ENCODE results near the gene RUNX2. TPM values are rescaled to one million over a fixed set of nuclear protein-coding genes. Genes with fewer than 3 reads are reported as not detected.
"Not testable (repeated sequence)": the region's sequence is repeated elsewhere in the genome, so short reads cannot be mapped to it uniquely, and the experiment has no call there.

The RUNX2 gene
- total and polyA plus RNA-seq, 8 donors: 0.80 to 18.7 (median 2.7) TPM; not detected in 1

GRCh38 chr6:45556828-45557227 is 228.7 kb downstream of the RUNX2 start:
- DNase-seq: no peak
- H3K27ac ChIP-seq: peak overlapping the region in 4 of 5 donors; percentile 3 to 68 (median 65)
- WGBS, 5 donors: 87 to 91% (median 89%) methylated on average over 5 of the region's 5 CpGs
- no peak overlapping the region for H3K4me3 ChIP-seq
- no peaks in the 10 kb centered on the region for H3K36me3 ChIP-seq
- H3K27me3 ChIP-seq: no peaks in the 10 kb centered on the region
- peaks cover 0 to 25% (median 8%) of the 10 kb centered on the region in 4 donors for H3K4me1 ChIP-seq
- H3K9me3 ChIP-seq: no peaks in the 10 kb centered on the region
- intact Hi-C loops (cut with DNase I; ENCODE audit: low total_unique reads): no loop called here
- TF ChIP-seq POLR2AphosphoS5 (IDR thresholded peaks at IDR 0.05) (no peak), CTCF (IDR thresholded peaks at IDR 0.05) (no peak), EP300 (IDR thresholded peaks at IDR 0.05) (no peak), POLR2A (IDR thresholded peaks at IDR 0.05) (no peak)

GRCh38 chr6:45557454-45557853 is 229.3 kb downstream of the RUNX2 start:
- H3K4me1 ChIP-seq: peaks cover 0 to 25% (median 8%) of the 10 kb centered on the region in 4 donors
- no peaks in the 10 kb centered on the region for H3K36me3 ChIP-seq
- intact Hi-C loops (cut with DNase I; ENCODE audit: low total_unique reads): no loop called here
- no peak for TF ChIP-seq POLR2A (IDR thresholded peaks at IDR 0.05)
- no peak for TF ChIP-seq EP300 (IDR thresholded peaks at IDR 0.05)
- TF ChIP-seq CTCF (IDR thresholded peaks at IDR 0.05): no peak
- TF ChIP-seq POLR2AphosphoS5 (IDR thresholded peaks at IDR 0.05): no peak
- WGBS, 5 donors: 82 to 90% (median 88%) methylated on average over 2 of the region's 2 CpGs
- DNase-seq: no peak
- peak overlapping the region in 1 of 5 donors; percentile 63 for H3K27ac ChIP-seq
- no peak overlapping the region for H3K4me3 ChIP-seq
- H3K9me3 ChIP-seq: no peaks in the 10 kb centered on the region
- no peaks in the 10 kb centered on the region for H3K27me3 ChIP-seq

- no peaks in the 10 kb centered on the region for H3K9me3 ChIP-seq
- no peak overlapping the region for H3K27ac ChIP-seq
- no peak overlapping the region for H3K4me3 ChIP-seq
- H3K27me3 ChIP-seq: no peaks in the 10 kb centered on the region
- intact Hi-C loops (cut with DNase I; ENCODE audit: low total_unique reads): no loop called here
- DNase-seq: no peak
- peaks cover 0 to 25% (median 8%) of the 10 kb centered on the region in 4 donors for H3K4me1 ChIP-seq
- no peaks in the 10 kb centered on the region for H3K36me3 ChIP-seq
- no peak for TF ChIP-seq POLR2AphosphoS5 (IDR thresholded peaks at IDR 0.05)
- TF ChIP-seq EP300 (IDR thresholded peaks at IDR 0.05): no peak
- TF ChIP-seq CTCF (IDR thresholded peaks at IDR 0.05): no peak
- no peak for TF ChIP-seq POLR2A (IDR thresholded peaks at IDR 0.05)
Observed at GRCh38 chr6:45558858-45559257, 230.7 kb downstream of the RUNX2 start.

- WGBS, 5 donors: 72 to 91% (median 82%) methylated on average over 3 of the region's 3 CpGs
- H3K27ac ChIP-seq; intact Hi-C loops (cut with DNase I; ENCODE audit: low total_unique reads); DNase-seq; H3K9me3 ChIP-seq; H3K4me3 ChIP-seq; H3K36me3 ChIP-seq; H3K27me3 ChIP-seq: not testable (repeated sequence)
- H3K4me1 ChIP-seq: peaks cover 0 to 17% (median 8%) of the 10 kb centered on the region in 4 donors
Observed at GRCh38 chr6:45560321-45560820, 232.2 kb downstream of the RUNX2 start.

- intact Hi-C loops (cut with DNase I; ENCODE audit: low total_unique reads): no loop called here
- Histone ChIP-seq H3K27me3 (no peaks in the 10 kb centered on the region), H3K36me3 (no peaks in the 10 kb centered on the region), H3K4me3 (no peak overlapping the region), H3K9me3 (no peaks in the 10 kb centered on the region), H3K27ac (no peak overlapping the region), H3K4me1 (no peaks in the 10 kb centered on the region)
- DNase-seq: no peak
- TF ChIP-seq EP300 (IDR thresholded peaks at IDR 0.05): no peak
- TF ChIP-seq CTCF (IDR thresholded peaks at IDR 0.05): no peak
- no peak for TF ChIP-seq POLR2AphosphoS5 (IDR thresholded peaks at IDR 0.05)
- no peak for TF ChIP-seq POLR2A (IDR thresholded peaks at IDR 0.05)
- 93 to 98% (median 94%) methylated on average over 4 of the region's 4 CpGs for WGBS, 5 donors
Observed at GRCh38 chr6:45562171-45562570, 234.0 kb downstream of the RUNX2 start.

All from stomach (tissue), 9 donors.